ENCODE results near the gene PRKAR2B.

Gene PRKAR2B

DNA sequence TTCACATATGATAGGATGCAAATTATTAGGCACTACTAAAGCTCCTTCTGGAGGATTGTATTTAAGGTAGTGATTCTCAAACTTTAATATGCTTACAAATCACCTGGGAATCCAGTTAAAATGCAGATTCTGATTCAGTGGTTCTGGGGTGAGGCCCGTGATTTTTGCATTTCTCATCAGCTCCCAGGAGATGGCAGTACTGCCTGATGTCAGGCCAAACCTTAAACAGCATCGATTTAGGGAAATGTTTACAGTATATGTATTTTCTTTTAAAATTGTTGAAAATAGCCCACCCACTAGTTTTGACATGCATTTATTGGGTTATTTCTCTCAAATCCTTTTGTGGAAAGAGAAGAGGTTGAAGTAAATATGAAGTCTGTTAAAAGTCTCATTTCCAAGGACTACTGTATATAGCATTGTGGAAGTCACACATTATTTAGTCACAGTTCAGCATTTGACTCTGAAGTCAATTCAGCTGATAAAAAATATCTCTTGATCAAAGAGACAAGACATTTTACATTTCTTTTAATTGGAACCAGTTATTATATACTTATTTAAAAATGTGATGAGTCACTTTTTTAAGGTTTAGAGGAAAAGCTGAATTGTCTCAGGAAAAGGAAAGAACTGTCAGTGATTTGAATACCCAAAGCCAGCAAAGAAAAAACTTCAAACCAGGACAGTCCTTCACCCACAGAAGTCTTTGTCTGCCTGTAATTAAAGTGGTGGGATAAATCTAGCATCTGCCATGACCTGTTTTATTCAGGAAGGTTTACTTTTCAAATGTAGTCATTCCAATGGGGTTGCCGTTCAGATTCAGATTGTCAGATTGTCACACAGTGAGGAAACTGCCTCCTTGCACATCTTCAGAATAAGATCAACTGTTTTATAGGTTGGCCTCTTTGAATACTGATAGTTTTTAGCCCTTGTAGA is 103.2 kb downstream of the PRKAR2B start:
- no peak for TF ChIP-seq ZFP3 (CRISPR knock-in tag; IDR thresholded peaks at IDR 0.05)
- TF ChIP-seq ZC3H10 (CRISPR knock-in tag; IDR thresholded peaks at IDR 0.05), result no peak
- no peak for TF ChIP-seq ARNTL (CRISPR knock-in tag; IDR thresholded peaks at IDR 0.05; ENCODE audit: borderline replicate concordance, low read depth)
- TF ChIP-seq, protein P1, sequence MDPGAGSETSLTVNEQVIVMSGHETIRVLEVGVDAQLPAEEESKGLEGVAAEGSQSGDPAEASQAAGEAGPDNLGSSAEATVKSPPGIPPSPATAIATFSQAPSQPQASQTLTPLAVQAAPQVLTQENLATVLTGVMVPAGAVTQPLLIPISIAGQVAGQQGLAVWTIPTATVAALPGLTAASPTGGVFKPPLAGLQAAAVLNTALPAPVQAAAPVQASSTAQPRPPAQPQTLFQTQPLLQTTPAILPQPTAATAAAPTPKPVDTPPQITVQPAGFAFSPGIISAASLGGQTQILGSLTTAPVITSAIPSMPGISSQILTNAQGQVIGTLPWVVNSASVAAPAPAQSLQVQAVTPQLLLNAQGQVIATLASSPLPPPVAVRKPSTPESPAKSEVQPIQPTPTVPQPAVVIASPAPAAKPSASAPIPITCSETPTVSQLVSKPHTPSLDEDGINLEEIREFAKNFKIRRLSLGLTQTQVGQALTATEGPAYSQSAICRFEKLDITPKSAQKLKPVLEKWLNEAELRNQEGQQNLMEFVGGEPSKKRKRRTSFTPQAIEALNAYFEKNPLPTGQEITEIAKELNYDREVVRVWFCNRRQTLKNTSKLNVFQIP (CRISPR knock-in tag; IDR thresholded peaks at IDR 0.05; ENCODE audit: borderline replicate concordance, low read depth), result no peak
- TF ChIP-seq ZNF70 (CRISPR knock-in tag; IDR thresholded peaks at IDR 0.05), result no peak
- TF ChIP-seq BACH2 (CRISPR knock-in tag; IDR thresholded peaks at IDR 0.05; ENCODE audit: borderline replicate concordance), result no peak
- TF ChIP-seq PPARA (CRISPR knock-in tag; IDR thresholded peaks at IDR 0.05; ENCODE audit: borderline replicate concordance), result no peak
- TF ChIP-seq SNAI2 (CRISPR knock-in tag; IDR thresholded peaks at IDR 0.05), result no peak
- TF ChIP-seq TCF4 (CRISPR knock-in tag; IDR thresholded peaks at IDR 0.05; ENCODE audit: borderline replicate concordance), result no peak
- no peak for TF ChIP-seq ZNF565 (CRISPR knock-in tag; conservative IDR thresholded peaks at IDR 0.05; ENCODE audit: low read depth)
- TF ChIP-seq CSDC2 (CRISPR knock-in tag; IDR thresholded peaks at IDR 0.05), result no peak
- TF ChIP-seq TOX (CRISPR knock-in tag; IDR thresholded peaks at IDR 0.05; ENCODE audit: borderline replicate concordance), result no peak
- ATAC-seq, result peak; percentile 92

DNA sequence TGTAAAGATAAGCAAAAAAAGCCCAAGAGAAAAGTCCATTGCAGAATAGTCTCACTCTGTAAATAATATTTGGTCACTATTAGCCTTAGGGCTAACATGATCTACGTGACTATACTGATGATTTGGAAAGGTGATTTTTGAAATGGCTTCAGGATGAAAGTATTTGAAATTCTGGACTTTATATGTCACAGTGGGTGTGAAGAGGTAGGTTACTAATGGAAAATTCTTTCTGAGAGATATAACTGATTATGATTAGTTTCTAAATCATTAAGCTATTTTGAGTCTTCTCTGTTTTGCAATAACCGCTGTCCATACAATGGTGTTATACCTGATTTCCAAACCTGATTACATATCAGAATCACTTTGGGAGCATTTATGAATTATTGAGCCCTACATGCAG is 104.2 kb downstream of the PRKAR2B start:
- TF ChIP-seq ZNF565 (CRISPR knock-in tag; conservative IDR thresholded peaks at IDR 0.05; ENCODE audit: low read depth), result no peak
- no peak for TF ChIP-seq ZC3H10 (CRISPR knock-in tag; IDR thresholded peaks at IDR 0.05)
- TF ChIP-seq RARB (CRISPR knock-in tag; IDR thresholded peaks at IDR 0.05), result no peak
- no peak for TF ChIP-seq TCF4 (CRISPR knock-in tag; IDR thresholded peaks at IDR 0.05; ENCODE audit: borderline replicate concordance)
- no peak for TF ChIP-seq ZFP3 (CRISPR knock-in tag; IDR thresholded peaks at IDR 0.05)
- TF ChIP-seq PPARA (CRISPR knock-in tag; IDR thresholded peaks at IDR 0.05; ENCODE audit: borderline replicate concordance), result no peak
- TF ChIP-seq, protein P2, sequence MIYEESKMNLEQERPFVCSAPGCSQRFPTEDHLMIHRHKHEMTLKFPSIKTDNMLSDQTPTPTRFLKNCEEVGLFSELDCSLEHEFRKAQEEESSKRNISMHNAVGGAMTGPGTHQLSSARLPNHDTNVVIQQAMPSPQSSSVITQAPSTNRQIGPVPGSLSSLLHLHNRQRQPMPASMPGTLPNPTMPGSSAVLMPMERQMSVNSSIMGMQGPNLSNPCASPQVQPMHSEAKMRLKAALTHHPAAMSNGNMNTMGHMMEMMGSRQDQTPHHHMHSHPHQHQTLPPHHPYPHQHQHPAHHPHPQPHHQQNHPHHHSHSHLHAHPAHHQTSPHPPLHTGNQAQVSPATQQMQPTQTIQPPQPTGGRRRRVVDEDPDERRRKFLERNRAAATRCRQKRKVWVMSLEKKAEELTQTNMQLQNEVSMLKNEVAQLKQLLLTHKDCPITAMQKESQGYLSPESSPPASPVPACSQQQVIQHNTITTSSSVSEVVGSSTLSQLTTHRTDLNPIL (CRISPR knock-in tag; IDR thresholded peaks at IDR 0.05; ENCODE audit: low read depth), result no peak
- no peak for TF ChIP-seq ARNTL (CRISPR knock-in tag; IDR thresholded peaks at IDR 0.05; ENCODE audit: borderline replicate concordance, low read depth)
- no peak for TF ChIP-seq ESRRG (CRISPR knock-in tag; IDR thresholded peaks at IDR 0.05)
- ATAC-seq, result no peak

DNA sequence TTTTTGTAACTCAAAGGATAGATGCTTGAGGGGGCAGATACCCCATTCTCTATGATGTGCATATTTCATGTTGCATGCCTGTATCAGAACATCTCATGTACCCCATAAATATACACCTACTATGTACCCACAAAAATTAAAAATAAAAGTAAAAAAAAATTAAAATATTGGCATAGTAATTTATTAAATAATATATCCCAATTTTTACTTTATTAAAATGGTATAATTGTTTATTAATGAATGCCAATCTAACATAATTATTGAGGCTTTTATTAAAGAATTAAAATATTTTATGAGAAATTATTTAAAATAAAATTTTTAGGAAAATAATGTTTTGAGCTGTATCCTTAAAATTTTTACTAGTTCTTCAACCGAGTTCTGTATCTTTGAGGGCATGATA is 105.4 kb downstream of the PRKAR2B start:
- no peak for ATAC-seq
- no peak for TF ChIP-seq ZC3H10 (CRISPR knock-in tag; IDR thresholded peaks at IDR 0.05)
- no peak for TF ChIP-seq RARB (CRISPR knock-in tag; IDR thresholded peaks at IDR 0.05)
- no peak for TF ChIP-seq ZFP30 (CRISPR knock-in tag; IDR thresholded peaks at IDR 0.05)
- TF ChIP-seq, protein P1 (CRISPR knock-in tag; IDR thresholded peaks at IDR 0.05; ENCODE audit: borderline replicate concordance, low read depth), result no peak
- TF ChIP-seq ARNTL (CRISPR knock-in tag; IDR thresholded peaks at IDR 0.05; ENCODE audit: borderline replicate concordance, low read depth), result no peak
- TF ChIP-seq SNAI2 (CRISPR knock-in tag; IDR thresholded peaks at IDR 0.05), result no peak
- no peak for TF ChIP-seq TCF4 (CRISPR knock-in tag; IDR thresholded peaks at IDR 0.05; ENCODE audit: borderline replicate concordance)
- TF ChIP-seq PPARA (CRISPR knock-in tag; IDR thresholded peaks at IDR 0.05; ENCODE audit: borderline replicate concordance), result no peak

DNA sequence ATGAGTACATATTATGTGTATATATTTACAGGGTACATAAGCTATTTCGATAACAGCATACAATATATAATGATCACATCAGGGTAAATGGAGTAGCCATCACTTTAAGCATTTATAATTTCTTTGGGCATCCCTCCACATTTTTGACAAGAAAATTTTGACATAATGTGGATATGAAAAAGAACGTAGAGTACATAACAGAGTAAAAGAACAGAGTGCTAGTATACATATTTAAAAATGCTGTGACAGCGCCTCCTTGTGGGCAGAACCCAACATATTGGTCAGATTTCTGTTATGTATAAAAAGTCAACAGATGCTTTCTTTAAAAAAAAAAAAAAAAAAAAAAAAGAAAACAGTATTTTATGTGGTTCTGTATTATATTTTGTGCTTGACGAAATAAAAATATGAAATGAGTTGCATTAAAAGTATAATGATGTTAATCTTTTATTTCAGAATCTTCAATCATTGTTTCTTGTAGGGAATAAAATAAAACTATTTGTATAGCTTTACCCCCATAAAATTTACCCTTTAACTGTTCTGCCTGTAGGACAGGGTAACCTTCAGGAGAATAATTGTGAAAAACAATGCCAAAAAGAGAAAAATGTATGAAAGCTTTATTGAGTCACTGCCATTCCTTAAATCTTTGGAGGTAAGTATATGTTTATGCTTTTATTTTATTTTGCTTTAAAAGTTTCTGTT is 106.0 kb downstream of the PRKAR2B start:
- ATAC-seq, result peak; percentile 77
- no peak for TF ChIP-seq ZC3H10 (CRISPR knock-in tag; IDR thresholded peaks at IDR 0.05)
- TF ChIP-seq, protein P3, sequence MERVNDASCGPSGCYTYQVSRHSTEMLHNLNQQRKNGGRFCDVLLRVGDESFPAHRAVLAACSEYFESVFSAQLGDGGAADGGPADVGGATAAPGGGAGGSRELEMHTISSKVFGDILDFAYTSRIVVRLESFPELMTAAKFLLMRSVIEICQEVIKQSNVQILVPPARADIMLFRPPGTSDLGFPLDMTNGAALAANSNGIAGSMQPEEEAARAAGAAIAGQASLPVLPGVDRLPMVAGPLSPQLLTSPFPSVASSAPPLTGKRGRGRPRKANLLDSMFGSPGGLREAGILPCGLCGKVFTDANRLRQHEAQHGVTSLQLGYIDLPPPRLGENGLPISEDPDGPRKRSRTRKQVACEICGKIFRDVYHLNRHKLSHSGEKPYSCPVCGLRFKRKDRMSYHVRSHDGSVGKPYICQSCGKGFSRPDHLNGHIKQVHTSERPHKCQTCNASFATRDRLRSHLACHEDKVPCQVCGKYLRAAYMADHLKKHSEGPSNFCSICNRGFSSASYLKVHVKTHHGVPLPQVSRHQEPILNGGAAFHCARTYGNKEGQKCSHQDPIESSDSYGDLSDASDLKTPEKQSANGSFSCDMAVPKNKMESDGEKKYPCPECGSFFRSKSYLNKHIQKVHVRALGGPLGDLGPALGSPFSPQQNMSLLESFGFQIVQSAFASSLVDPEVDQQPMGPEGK (CRISPR knock-in tag; IDR thresholded peaks at IDR 0.05; ENCODE audit: borderline replicate concordance), result no peak
- TF ChIP-seq TCF4 (CRISPR knock-in tag; IDR thresholded peaks at IDR 0.05; ENCODE audit: borderline replicate concordance), result no peak
- TF ChIP-seq BACH2 (CRISPR knock-in tag; IDR thresholded peaks at IDR 0.05; ENCODE audit: borderline replicate concordance), result no peak
- no peak for TF ChIP-seq OSR1 (CRISPR knock-in tag; IDR thresholded peaks at IDR 0.05)
- no peak for TF ChIP-seq ZFP30 (CRISPR knock-in tag; IDR thresholded peaks at IDR 0.05)
- no peak for TF ChIP-seq TOX (CRISPR knock-in tag; IDR thresholded peaks at IDR 0.05; ENCODE audit: borderline replicate concordance)
- TF ChIP-seq, protein P4, sequence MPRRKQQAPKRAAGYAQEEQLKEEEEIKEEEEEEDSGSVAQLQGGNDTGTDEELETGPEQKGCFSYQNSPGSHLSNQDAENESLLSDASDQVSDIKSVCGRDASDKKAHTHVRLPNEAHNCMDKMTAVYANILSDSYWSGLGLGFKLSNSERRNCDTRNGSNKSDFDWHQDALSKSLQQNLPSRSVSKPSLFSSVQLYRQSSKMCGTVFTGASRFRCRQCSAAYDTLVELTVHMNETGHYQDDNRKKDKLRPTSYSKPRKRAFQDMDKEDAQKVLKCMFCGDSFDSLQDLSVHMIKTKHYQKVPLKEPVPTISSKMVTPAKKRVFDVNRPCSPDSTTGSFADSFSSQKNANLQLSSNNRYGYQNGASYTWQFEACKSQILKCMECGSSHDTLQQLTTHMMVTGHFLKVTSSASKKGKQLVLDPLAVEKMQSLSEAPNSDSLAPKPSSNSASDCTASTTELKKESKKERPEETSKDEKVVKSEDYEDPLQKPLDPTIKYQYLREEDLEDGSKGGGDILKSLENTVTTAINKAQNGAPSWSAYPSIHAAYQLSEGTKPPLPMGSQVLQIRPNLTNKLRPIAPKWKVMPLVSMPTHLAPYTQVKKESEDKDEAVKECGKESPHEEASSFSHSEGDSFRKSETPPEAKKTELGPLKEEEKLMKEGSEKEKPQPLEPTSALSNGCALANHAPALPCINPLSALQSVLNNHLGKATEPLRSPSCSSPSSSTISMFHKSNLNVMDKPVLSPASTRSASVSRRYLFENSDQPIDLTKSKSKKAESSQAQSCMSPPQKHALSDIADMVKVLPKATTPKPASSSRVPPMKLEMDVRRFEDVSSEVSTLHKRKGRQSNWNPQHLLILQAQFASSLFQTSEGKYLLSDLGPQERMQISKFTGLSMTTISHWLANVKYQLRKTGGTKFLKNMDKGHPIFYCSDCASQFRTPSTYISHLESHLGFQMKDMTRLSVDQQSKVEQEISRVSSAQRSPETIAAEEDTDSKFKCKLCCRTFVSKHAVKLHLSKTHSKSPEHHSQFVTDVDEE (CRISPR knock-in tag; IDR thresholded peaks at IDR 0.05), result no peak
- TF ChIP-seq SNAI2 (CRISPR knock-in tag; IDR thresholded peaks at IDR 0.05), result no peak
- no peak for TF ChIP-seq ISL1 (CRISPR knock-in tag; IDR thresholded peaks at IDR 0.05)
- TF ChIP-seq CSDC2 (CRISPR knock-in tag; IDR thresholded peaks at IDR 0.05), result no peak
- no peak for TF ChIP-seq ZFP3 (CRISPR knock-in tag; IDR thresholded peaks at IDR 0.05)
- TF ChIP-seq PPARA (CRISPR knock-in tag; IDR thresholded peaks at IDR 0.05; ENCODE audit: borderline replicate concordance), result no peak
- TF ChIP-seq ESRRG (CRISPR knock-in tag; IDR thresholded peaks at IDR 0.05), result no peak
